H9 (cell line): ENCODE results near the gene GNGT2. TPM values are rescaled to one million over a fixed set of nuclear protein-coding genes. Genes with fewer than 3 reads are reported as not detected.

Experiments
- DNase-seq: peaks from one replicate; pipeline ENCODE4 v3.0.0-alpha.2; 2017
- H2AFZ ChIP-seq: one replicate; pipeline ENCODE4 v1.6.1; 2013; ENCODE audit warnings: mild to moderate bottlenecking, low read length, control low read depth, moderate library complexity
- H2AK5ac ChIP-seq: 2 replicates; pipeline ENCODE4 v1.6.1; 2013; ENCODE audit warnings: low read length, control low read depth, mixed read lengths; ENCODE audit not compliant: insufficient read length
- H2BK120ac ChIP-seq: one replicate; pipeline ENCODE4 v1.6.1; 2013; ENCODE audit warnings: low read depth, mild to moderate bottlenecking, low read length, control low read depth, inconsistent platforms; ENCODE audit not compliant: poor library complexity, severe bottlenecking
- H2BK12ac ChIP-seq: 2 replicates; pipeline ENCODE4 v1.6.1; 2013; ENCODE audit warnings: low read length, control low read depth, mixed read lengths, low read depth; ENCODE audit not compliant: insufficient read length
- H2BK15ac ChIP-seq: 2 replicates; pipeline ENCODE4 v1.6.1; 2013; ENCODE audit warnings: low read depth, low read length, control low read depth
- H2BK20ac ChIP-seq: one replicate; pipeline ENCODE4 v1.6.1; 2013; ENCODE audit warnings: low read depth, mild to moderate bottlenecking, low read length, control low read depth, inconsistent platforms; ENCODE audit not compliant: poor library complexity, severe bottlenecking
- H2BK5ac ChIP-seq: 2 replicates; pipeline ENCODE4 v1.6.1; 2013; ENCODE audit warnings: low read length, control low read depth, mixed read lengths; ENCODE audit not compliant: insufficient read length
- H3K14ac ChIP-seq: 2 replicates; pipeline ENCODE4 v1.6.1; 2013; ENCODE audit warnings: low read length, control low read depth; ENCODE audit not compliant: insufficient read depth
- H3K18ac ChIP-seq: 2 replicates; pipeline ENCODE4 v1.6.1; 2013; ENCODE audit warnings: low read depth, mild to moderate bottlenecking, mixed read lengths, low read length, control low read depth; ENCODE audit not compliant: insufficient read length
- H3K23ac ChIP-seq: 2 replicates; pipeline ENCODE4 v1.6.1; 2013; ENCODE audit warnings: low read length, control low read depth, mixed read lengths, low read depth; ENCODE audit not compliant: insufficient read length
- H3K23me2 ChIP-seq: 2 replicates; pipeline ENCODE4 v1.6.1; 2013; ENCODE audit warnings: low read depth, mild to moderate bottlenecking, mixed read lengths, low read length, control low read depth; ENCODE audit not compliant: insufficient read length, poor library complexity, severe bottlenecking
- H3K27ac ChIP-seq: 2 replicates; pipeline ENCODE4 v1.5.1; 2013; ENCODE audit warnings: low read length, control low read depth, mixed read lengths, low read depth; ENCODE audit not compliant: insufficient read length
- H3K27me3 ChIP-seq: 2 replicates; pipeline ENCODE4 v1.6.1; 2013; ENCODE audit warnings: low read length, control low read depth, inconsistent platforms; ENCODE audit not compliant: insufficient read depth
- H3K4ac ChIP-seq: 2 replicates; pipeline ENCODE4 v1.6.1; 2013; ENCODE audit warnings: low read depth, mild to moderate bottlenecking, control low read depth, inconsistent platforms, low read length, moderate library complexity
- H3K4me1 ChIP-seq: 2 replicates; pipeline ENCODE4 v1.6.1; 2013; ENCODE audit warnings: low read length, control low read depth, inconsistent platforms; ENCODE audit not compliant: insufficient read depth
- H3K4me2 ChIP-seq: 2 replicates; pipeline ENCODE4 v1.6.1; 2013; ENCODE audit warnings: low read length, control low read depth, mixed read lengths; ENCODE audit not compliant: insufficient read length, insufficient read depth
- H3K56ac ChIP-seq: 2 replicates; pipeline ENCODE4 v1.6.1; 2013; ENCODE audit warnings: low read depth, mild to moderate bottlenecking, mixed read lengths, low read length, control low read depth; ENCODE audit not compliant: insufficient read length
- H3K79me1 ChIP-seq: 2 replicates; pipeline ENCODE4 v1.6.1; 2013; ENCODE audit warnings: low read depth, mild to moderate bottlenecking, moderate library complexity, low read length, control low read depth, inconsistent platforms; ENCODE audit not compliant: insufficient read depth, poor library complexity, severe bottlenecking
- H3K79me2 ChIP-seq: 2 replicates; pipeline ENCODE4 v1.6.1; 2013; ENCODE audit warnings: low read length, control low read depth, inconsistent platforms; ENCODE audit not compliant: insufficient read depth
- H3K9ac ChIP-seq: 2 replicates; pipeline ENCODE4 v1.6.1; 2013; ENCODE audit warnings: low read length, control low read depth, mixed read lengths; ENCODE audit not compliant: insufficient read length; ENCODE audit errors: extremely low read depth
- H3K9me3 ChIP-seq: one replicate; pipeline ENCODE4 v1.6.1; 2013; ENCODE audit warnings: low read depth, low read length, inconsistent platforms; ENCODE audit not compliant: control insufficient read depth
- H3T11ph ChIP-seq: one replicate; pipeline ENCODE4 v1.6.1; 2013; ENCODE audit warnings: mild to moderate bottlenecking, low read length, control low read depth, inconsistent platforms
- H4K20me1 ChIP-seq: one replicate; pipeline ENCODE4 v1.6.1; 2013; ENCODE audit not compliant: control insufficient read depth, insufficient read length, insufficient read depth
- H4K5ac ChIP-seq: 2 replicates; pipeline ENCODE4 v1.6.1; 2013; ENCODE audit warnings: low read depth, mild to moderate bottlenecking, mixed read lengths, low read length, control low read depth; ENCODE audit not compliant: insufficient read length
- H4K8ac ChIP-seq: replicated peaks from 2 replicates; pipeline ENCODE4 v1.6.1; 2013; ENCODE audit warnings: low read length, control low read depth, mixed read lengths, low read depth; ENCODE audit not compliant: insufficient read length
- H4K91ac ChIP-seq: 2 replicates; pipeline ENCODE4 v1.6.1; 2013; ENCODE audit warnings: low read depth, mild to moderate bottlenecking, moderate library complexity, mixed read lengths, low read length, control low read depth; ENCODE audit not compliant: insufficient read length
- H3K27ac Mint-ChIP-seq, 3 experiments: 2 replicates in 2 of 3; 3 replicates in 1 of 3; pipeline ENCODE4 v1.8.0; 2020 to 2021; ENCODE audit warnings: mixed read lengths in 3 of 3, mild to moderate bottlenecking in 1 of 3, moderate library complexity in 1 of 3
- H3K27me3 Mint-ChIP-seq: 2 replicates; pipeline ENCODE4 v1.8.0; 2021; ENCODE audit warnings: low read depth, mild to moderate bottlenecking, moderate library complexity, mixed read lengths
- H3K36me3 Mint-ChIP-seq, 3 experiments: 2 replicates in 2 of 3; 3 replicates in 1 of 3; pipeline ENCODE4 v1.8.0; 2020 to 2021; ENCODE audit warnings: low read depth in 3 of 3, mixed read lengths in 3 of 3; ENCODE audit not compliant: insufficient read depth in 1 of 3
- H3K4me1 Mint-ChIP-seq, 2 experiments: 2 replicates each; pipeline ENCODE4 v1.8.0; 2020; ENCODE audit warnings: mixed read lengths in 2 of 2
- H3K4me3 Mint-ChIP-seq, 2 experiments: 2 replicates in 1 of 2; 3 replicates in 1 of 2; pipeline ENCODE4 v1.8.0; 2020 to 2021; ENCODE audit warnings: mild to moderate bottlenecking in 2 of 2, mixed read lengths in 2 of 2, moderate library complexity in 1 of 2
- H3K9me3 Mint-ChIP-seq, 2 experiments: 2 replicates in 1 of 2; 3 replicates in 1 of 2; pipeline ENCODE4 v1.8.0; 2020; ENCODE audit warnings: mild to moderate bottlenecking in 2 of 2, mixed read lengths in 2 of 2, moderate library complexity in 1 of 2
- WGBS: extraction: QIAGEN DNeasy Blood & Tissue Kit; methylation state at CpG from one replicate; pipeline ENCODE4 v1.1.7; 2013; ENCODE audit warnings: missing lambda C conversion rate, low lambda C conversion rate, mixed read lengths; ENCODE audit not compliant: insufficient read length; ENCODE audit errors: extremely low coverage; 5-methylcytosine and 5-hydroxymethylcytosine counted together
- total RNA-seq: library from RNA; stranded (reverse); gene quantifications from 2 replicates; pipeline ENCODE4 v1.2.1, GENCODE V29; 2021
- TF ChIP-seq, protein P1 (sequence below): fragments of 200-600 bp; sonication (generic); conservative IDR thresholded peaks from 3 replicates; pipeline ENCODE4 v1.8.0; 2021; ENCODE audit warnings: antibody characterized with exemption, mild to moderate bottlenecking

Gene GNGT2
- total RNA-seq, 1 experiment from 2014 or later, result 0.42 TPM

DNA sequence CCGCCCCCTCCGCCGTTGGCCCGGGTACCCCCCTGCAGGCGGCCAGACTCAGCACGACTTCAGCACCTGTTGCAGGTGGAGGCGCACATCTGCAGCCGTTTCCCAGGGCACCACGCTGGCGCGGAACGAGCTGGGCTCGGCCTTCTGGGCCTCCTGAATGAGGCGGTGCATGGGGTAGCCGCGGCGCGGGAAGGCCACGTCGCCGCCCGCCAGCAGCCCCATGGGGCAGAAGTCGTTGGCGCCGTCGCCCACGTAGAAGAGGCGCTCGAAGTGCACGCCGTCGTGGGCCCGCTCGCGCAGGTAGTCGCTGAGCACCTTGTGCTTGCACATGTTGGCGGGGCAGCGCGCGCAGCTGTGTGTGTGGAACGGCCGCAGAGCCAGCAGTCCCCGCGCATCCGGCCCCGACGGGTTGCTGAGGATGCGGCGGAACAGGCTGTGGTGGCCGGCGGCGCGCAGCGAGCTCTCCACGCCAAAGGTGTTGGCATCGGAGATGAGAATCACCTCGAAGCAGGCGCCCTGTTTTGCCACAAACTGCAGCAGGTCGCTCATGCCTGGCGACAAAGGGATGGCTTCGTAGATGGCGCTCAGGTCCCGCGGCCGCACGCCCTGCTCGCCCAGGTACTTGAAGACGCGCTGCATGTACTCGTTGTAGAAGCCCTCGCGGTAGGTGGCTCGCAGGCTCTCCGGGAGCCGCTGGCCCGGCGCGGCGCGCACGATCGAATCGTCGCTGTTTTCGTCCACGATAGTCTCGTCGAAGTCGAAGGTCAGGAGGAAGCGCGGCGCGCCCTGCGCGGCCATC, 14.0 kb upstream of the GNGT2 start:
- no peak overlapping the region for H3K4ac ChIP-seq
- H2BK5ac ChIP-seq, result no peak overlapping the region
- WGBS, result no CpG with 5 or more reads among the region's 95 CpGs
- no peaks in the 10 kb centered on the region for H3K79me1 ChIP-seq
- no peaks in the 10 kb centered on the region for H3K4me1 ChIP-seq
- no peaks in the 10 kb centered on the region for H3K9me3 ChIP-seq
- H3K27ac Mint-ChIP-seq, result peak overlapping the region in 1 of 3 experiments; percentile 55; a peak in 1 of 7 replicates
- no peaks in the 10 kb centered on the region for H4K20me1 ChIP-seq
- no peak overlapping the region for H2BK20ac ChIP-seq
- peak overlapping the region; percentile 25 for H3K18ac ChIP-seq
- no peaks in the 10 kb centered on the region for H3K9me3 Mint-ChIP-seq
- H2BK12ac ChIP-seq, result no peak overlapping the region
- H3K4me1 Mint-ChIP-seq, result peaks cover 24% of the 10 kb centered on the region in 2 experiments
- H3K79me2 ChIP-seq, result no peaks in the 10 kb centered on the region
- no peak overlapping the region for H2BK120ac ChIP-seq
- no peak overlapping the region for H4K91ac ChIP-seq
- H2AFZ ChIP-seq, result no peak overlapping the region
- H3K27me3 Mint-ChIP-seq, result peaks cover 84% of the 10 kb centered on the region
- H3K27ac ChIP-seq, result no peak overlapping the region
- H3T11ph ChIP-seq, result no peak overlapping the region
- peak; percentile 82 for DNase-seq
- H3K14ac ChIP-seq, result peak overlapping the region; percentile 60; the same call in 1 of the 2 replicates
- no peak overlapping the region for H3K9ac ChIP-seq
- peaks cover 8% of the 10 kb centered on the region for H3K23me2 ChIP-seq
- no peaks in the 10 kb centered on the region for H3K36me3 Mint-ChIP-seq
- H2AK5ac ChIP-seq, result no peak overlapping the region
- no peak overlapping the region for H3K23ac ChIP-seq
- H3K4me3 Mint-ChIP-seq, result peak overlapping the region; percentile 65 to 82
- TF ChIP-seq, protein P1, sequence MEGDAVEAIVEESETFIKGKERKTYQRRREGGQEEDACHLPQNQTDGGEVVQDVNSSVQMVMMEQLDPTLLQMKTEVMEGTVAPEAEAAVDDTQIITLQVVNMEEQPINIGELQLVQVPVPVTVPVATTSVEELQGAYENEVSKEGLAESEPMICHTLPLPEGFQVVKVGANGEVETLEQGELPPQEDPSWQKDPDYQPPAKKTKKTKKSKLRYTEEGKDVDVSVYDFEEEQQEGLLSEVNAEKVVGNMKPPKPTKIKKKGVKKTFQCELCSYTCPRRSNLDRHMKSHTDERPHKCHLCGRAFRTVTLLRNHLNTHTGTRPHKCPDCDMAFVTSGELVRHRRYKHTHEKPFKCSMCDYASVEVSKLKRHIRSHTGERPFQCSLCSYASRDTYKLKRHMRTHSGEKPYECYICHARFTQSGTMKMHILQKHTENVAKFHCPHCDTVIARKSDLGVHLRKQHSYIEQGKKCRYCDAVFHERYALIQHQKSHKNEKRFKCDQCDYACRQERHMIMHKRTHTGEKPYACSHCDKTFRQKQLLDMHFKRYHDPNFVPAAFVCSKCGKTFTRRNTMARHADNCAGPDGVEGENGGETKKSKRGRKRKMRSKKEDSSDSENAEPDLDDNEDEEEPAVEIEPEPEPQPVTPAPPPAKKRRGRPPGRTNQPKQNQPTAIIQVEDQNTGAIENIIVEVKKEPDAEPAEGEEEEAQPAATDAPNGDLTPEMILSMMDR, result no peak
- no peak overlapping the region for H4K5ac ChIP-seq
- H3K27me3 ChIP-seq, result peaks cover 14% of the 10 kb centered on the region; the same call in 1 of the 2 replicates
- no peak overlapping the region for H2BK15ac ChIP-seq
- no peak overlapping the region for H4K8ac ChIP-seq
- H3K56ac ChIP-seq, result no peak overlapping the region
- H3K4me2 ChIP-seq, result peak overlapping the region; percentile 62
